ENCODE measurements around the gene RBKS.

RBKS gene

DNA sequence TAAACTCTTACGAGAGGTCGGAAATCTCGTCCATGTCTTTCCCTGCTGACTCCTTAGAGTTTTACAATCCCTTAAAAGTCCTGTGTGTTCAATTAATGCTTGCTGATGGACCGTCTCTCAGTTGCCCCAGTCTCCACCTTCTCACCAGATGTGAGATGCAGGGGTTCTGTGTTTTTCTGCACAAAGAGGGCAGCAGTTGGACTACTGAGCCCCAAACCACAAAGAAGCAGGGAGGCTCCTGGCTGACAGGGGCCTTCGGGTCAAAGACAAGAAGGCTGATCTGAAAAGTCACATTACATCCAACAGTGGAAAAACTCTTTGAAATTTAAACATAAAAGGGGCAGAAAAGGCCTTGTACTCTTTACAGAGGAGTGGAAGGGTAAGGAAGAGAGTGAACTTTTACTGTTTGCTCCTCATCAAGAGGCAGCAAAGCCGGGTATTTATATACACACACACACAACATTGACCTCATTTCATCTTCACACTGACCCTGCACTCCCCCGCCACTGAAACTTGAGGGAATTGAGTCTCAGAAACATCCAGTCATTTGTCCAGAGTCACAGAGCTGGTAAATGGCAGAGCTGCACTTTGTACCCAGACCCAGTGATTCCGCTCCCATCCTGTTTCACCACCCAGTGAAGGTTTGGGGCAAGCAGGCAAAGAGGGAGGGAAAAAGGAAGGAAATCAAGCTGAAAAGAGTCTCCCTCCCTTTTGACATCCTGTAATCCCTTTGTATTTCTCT, 94.9 kb downstream of the RBKS start:
- no peak for TF ChIP-seq ZFX (IDR thresholded peaks at IDR 0.05)
- TF ChIP-seq, protein P1, sequence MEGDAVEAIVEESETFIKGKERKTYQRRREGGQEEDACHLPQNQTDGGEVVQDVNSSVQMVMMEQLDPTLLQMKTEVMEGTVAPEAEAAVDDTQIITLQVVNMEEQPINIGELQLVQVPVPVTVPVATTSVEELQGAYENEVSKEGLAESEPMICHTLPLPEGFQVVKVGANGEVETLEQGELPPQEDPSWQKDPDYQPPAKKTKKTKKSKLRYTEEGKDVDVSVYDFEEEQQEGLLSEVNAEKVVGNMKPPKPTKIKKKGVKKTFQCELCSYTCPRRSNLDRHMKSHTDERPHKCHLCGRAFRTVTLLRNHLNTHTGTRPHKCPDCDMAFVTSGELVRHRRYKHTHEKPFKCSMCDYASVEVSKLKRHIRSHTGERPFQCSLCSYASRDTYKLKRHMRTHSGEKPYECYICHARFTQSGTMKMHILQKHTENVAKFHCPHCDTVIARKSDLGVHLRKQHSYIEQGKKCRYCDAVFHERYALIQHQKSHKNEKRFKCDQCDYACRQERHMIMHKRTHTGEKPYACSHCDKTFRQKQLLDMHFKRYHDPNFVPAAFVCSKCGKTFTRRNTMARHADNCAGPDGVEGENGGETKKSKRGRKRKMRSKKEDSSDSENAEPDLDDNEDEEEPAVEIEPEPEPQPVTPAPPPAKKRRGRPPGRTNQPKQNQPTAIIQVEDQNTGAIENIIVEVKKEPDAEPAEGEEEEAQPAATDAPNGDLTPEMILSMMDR (conservative IDR thresholded peaks at IDR 0.05) = no peak
- no peak overlapping the region for H3K27ac ChIP-seq

GRCh38 chr2:27792759-27793158, 97.4 kb downstream of the RBKS start:
- no peak overlapping the region for H3K27ac ChIP-seq
- no peak for TF ChIP-seq ZFX (IDR thresholded peaks at IDR 0.05)
- TF ChIP-seq, protein P1 (conservative IDR thresholded peaks at IDR 0.05) = no peak

- no peak for TF ChIP-seq ZFX (IDR thresholded peaks at IDR 0.05)
- TF ChIP-seq, protein P1 (conservative IDR thresholded peaks at IDR 0.05) = no peak
- no peak overlapping the region for H3K27ac ChIP-seq
Observed at GRCh38 chr2:27790796-27791195, 99.4 kb downstream of the RBKS start.

DNA sequence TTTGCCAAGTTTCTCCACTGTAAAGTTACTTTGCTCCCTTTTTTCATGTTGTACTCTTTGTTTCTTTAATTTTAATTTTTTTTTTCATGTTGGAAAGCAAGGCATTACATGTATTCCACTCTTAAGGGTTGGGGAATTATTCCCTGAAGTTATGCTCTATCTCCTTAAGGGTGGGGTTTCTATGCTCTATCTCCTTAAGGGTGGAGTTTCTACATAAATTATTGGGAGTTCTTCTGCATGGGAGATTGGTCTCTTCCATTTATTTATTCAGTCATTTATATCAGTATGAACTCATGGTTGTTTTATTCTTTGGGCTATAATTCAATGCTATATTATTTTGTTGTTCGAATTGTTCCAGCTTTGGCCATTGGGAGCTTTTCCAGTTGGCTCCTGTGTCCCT, 107.5 kb downstream of the RBKS start:
- H3K27ac ChIP-seq = no peak overlapping the region
- no peak for TF ChIP-seq ZFX (IDR thresholded peaks at IDR 0.05)
- TF ChIP-seq, protein P1 (conservative IDR thresholded peaks at IDR 0.05) = no peak

DNA sequence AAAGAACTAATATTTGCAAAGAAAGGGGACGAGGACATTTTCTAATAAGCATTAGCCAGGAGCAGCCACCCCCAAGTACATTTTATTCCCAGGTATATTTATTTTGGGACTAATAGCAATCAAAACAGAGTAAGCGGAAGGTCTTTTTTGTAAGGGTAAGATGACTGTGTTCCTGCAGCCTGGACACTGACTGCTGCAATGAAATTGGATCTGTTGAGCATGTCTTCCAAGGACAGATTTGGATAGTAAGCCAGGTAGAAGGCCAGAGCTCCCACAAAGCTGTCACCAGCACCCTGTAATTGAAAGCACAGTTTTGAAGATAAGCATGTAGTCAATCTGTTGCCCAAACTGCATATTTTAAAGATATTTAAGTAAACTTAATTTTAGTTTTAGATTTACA, 108.7 kb downstream of the RBKS start:
- TF ChIP-seq ZFX (IDR thresholded peaks at IDR 0.05) = no peak
- TF ChIP-seq, protein P1 (conservative IDR thresholded peaks at IDR 0.05) = no peak
- H3K27ac ChIP-seq = no peak overlapping the region; the same call in 1 of the 2 replicates

DNA sequence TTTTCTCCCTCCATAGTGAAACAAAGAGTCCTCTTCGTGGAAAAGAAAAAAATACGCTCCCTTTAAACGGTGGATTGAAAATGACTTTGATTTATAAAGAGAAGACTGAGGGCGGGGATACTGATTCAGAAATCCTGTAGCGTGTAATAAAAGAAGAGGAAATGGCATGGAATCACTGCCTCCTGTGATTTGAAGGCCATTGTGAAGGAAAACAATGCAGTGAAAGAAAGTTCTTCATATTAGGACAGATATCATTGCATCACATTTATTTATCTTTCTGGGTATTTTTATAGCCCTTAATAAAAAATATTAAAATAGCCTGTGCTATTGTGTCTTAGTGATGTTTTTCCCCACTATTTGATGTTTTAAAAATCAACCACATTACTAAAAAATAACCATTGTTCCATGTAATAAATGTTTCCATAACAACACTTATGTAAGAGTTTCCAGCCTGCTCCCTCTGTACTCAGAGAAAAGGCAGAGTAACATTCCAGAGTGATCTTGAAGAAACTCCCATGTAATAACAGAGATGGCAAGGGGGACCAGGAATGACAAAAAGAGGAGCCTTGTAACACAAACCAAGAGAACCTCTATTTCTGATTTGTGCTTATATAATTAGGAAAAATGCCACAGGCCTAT, 110.7 kb downstream of the RBKS start:
- TF ChIP-seq, protein P1 (conservative IDR thresholded peaks at IDR 0.05) = no peak
- TF ChIP-seq ZFX (IDR thresholded peaks at IDR 0.05) = no peak
- H3K27ac ChIP-seq = no peak overlapping the region

- no peak overlapping the region for H3K27ac ChIP-seq
- TF ChIP-seq, protein P1 (conservative IDR thresholded peaks at IDR 0.05) = no peak
- no peak for TF ChIP-seq ZFX (IDR thresholded peaks at IDR 0.05)
Observed at GRCh38 chr2:27776696-27777095, 113.5 kb downstream of the RBKS start.
